OCI-LY3 (cell line): Measurements from ENCODE around the gene OR10R2.

Experiments
- EZH2phosphoT487 ChIP-seq: fragments of 200-600 bp; shearing (Covaris generic); IDR thresholded peaks from 2 replicates; pipeline ENCODE4 v1.6.1; 2018; ENCODE audit warnings: antibody characterized with exemption, mixed run types, low read depth
- TF ChIP-seq, protein P1 (sequence below): fragments of 200-600, 300-600 bp; sonication (generic); IDR thresholded peaks from 2 replicates; pipeline ENCODE4 v1.5.1; 2014; ENCODE audit warnings: antibody characterized with exemption, low read length, low read depth

GRCh38 chr1:158457246-158457645 lies 14.8 kb upstream of the OR10R2 start:
- TF ChIP-seq, protein P1, sequence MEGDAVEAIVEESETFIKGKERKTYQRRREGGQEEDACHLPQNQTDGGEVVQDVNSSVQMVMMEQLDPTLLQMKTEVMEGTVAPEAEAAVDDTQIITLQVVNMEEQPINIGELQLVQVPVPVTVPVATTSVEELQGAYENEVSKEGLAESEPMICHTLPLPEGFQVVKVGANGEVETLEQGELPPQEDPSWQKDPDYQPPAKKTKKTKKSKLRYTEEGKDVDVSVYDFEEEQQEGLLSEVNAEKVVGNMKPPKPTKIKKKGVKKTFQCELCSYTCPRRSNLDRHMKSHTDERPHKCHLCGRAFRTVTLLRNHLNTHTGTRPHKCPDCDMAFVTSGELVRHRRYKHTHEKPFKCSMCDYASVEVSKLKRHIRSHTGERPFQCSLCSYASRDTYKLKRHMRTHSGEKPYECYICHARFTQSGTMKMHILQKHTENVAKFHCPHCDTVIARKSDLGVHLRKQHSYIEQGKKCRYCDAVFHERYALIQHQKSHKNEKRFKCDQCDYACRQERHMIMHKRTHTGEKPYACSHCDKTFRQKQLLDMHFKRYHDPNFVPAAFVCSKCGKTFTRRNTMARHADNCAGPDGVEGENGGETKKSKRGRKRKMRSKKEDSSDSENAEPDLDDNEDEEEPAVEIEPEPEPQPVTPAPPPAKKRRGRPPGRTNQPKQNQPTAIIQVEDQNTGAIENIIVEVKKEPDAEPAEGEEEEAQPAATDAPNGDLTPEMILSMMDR = no peak
- no peak for TF ChIP-seq EZH2phosphoT487
